Endothelial cell (in vitro differentiated cells): ENCODE results near the gene RACK1. TPM values are rescaled to one million over a fixed set of nuclear protein-coding genes. Genes with fewer than 3 reads are reported as not detected.
A peak's percentile ranks its signal among the peaks of the same experiment; 100 is the strongest.

Source experiments
- DNase-seq: peaks from one replicate; pipeline ENCODE4 v3.0.0; 2021; ENCODE audit warnings: low spot score
- H3K27ac Mint-ChIP-seq: one replicate; pipeline ENCODE4 v1.8.0; 2021; ENCODE audit warnings: mixed read lengths, inconsistent platforms; ENCODE audit not compliant: unreplicated experiment
- H3K27me3 Mint-ChIP-seq: one replicate; pipeline ENCODE4 v1.8.0; 2021; ENCODE audit warnings: mild to moderate bottlenecking, moderate library complexity, mixed read lengths, inconsistent platforms; ENCODE audit not compliant: unreplicated experiment
- H3K36me3 Mint-ChIP-seq: one replicate; pipeline ENCODE4 v1.8.0; 2021; ENCODE audit warnings: mild to moderate bottlenecking, low read depth, mixed read lengths, inconsistent platforms; ENCODE audit not compliant: unreplicated experiment
- H3K4me1 Mint-ChIP-seq: one replicate; pipeline ENCODE4 v1.8.0; 2021; ENCODE audit warnings: mild to moderate bottlenecking, mixed read lengths, inconsistent platforms; ENCODE audit not compliant: unreplicated experiment
- H3K4me3 Mint-ChIP-seq: one replicate; pipeline ENCODE4 v1.8.0; 2021; ENCODE audit warnings: mild to moderate bottlenecking, mixed read lengths, inconsistent platforms; ENCODE audit not compliant: unreplicated experiment
- H3K9me3 Mint-ChIP-seq: one replicate; pipeline ENCODE4 v1.8.0; 2021; ENCODE audit warnings: mixed read lengths, inconsistent platforms; ENCODE audit not compliant: unreplicated experiment
- total RNA-seq: library from RNA; stranded (reverse); fragmentation: NEBNext Ultra II Directional; extraction: Animal tissue kit (Norgen Biotek cat#: 25700); gene quantifications from one replicate; pipeline ENCODE4 v1.2.1, GENCODE V29; 2021; ENCODE audit not compliant: unreplicated experiment
- TF ChIP-seq, protein P1 (sequence below): fragments of 200-600 bp; sonication (generic); IDR thresholded peaks from one replicate; pipeline ENCODE4 v1.5.0; 2021; ENCODE audit warnings: antibody characterized with exemption; ENCODE audit not compliant: unreplicated experiment

Gene RACK1
- total RNA-seq, 1 donor from 2014 or later: 2,232 TPM

DNA sequence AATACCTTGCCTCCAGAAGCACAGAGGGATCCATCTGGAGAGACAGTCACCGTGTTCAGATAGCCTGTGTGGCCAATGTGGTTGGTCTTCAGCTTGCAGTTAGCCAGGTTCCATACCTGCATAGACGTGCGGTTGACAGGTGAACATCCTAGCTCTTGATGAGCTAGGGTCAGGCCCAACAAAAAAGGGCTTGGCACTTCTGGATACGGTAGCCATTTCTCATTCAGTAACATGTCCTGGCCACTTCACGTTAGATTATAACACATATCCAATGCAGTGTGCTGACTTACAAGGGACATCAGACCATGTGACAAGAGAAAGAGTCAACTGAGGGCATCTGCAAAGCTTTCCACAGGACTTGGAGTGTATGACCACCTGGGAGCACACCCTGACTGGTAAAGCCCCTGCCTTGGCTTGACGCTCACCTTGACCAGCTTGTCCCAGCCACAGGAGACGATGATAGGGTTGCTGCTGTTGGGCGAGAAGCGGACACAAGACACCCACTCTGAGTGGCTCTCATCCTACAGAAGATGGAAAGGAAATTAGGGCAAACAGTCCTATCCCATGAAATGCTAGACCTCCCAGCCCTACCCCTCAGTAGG is 4.5 kb downstream of the RACK1 start:
- Mint-ChIP-seq H3K36me3 (peaks cover 55% of the 10 kb centered on the region), H3K27ac (no peak overlapping the region), H3K9me3 (no peaks in the 10 kb centered on the region), H3K4me1 (peaks cover 21% of the 10 kb centered on the region), H3K4me3 (peak overlapping the region; percentile 63), H3K27me3 (peaks cover 13% of the 10 kb centered on the region)
- no peak for DNase-seq
- TF ChIP-seq, protein P1, sequence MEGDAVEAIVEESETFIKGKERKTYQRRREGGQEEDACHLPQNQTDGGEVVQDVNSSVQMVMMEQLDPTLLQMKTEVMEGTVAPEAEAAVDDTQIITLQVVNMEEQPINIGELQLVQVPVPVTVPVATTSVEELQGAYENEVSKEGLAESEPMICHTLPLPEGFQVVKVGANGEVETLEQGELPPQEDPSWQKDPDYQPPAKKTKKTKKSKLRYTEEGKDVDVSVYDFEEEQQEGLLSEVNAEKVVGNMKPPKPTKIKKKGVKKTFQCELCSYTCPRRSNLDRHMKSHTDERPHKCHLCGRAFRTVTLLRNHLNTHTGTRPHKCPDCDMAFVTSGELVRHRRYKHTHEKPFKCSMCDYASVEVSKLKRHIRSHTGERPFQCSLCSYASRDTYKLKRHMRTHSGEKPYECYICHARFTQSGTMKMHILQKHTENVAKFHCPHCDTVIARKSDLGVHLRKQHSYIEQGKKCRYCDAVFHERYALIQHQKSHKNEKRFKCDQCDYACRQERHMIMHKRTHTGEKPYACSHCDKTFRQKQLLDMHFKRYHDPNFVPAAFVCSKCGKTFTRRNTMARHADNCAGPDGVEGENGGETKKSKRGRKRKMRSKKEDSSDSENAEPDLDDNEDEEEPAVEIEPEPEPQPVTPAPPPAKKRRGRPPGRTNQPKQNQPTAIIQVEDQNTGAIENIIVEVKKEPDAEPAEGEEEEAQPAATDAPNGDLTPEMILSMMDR: no peak

DNA sequence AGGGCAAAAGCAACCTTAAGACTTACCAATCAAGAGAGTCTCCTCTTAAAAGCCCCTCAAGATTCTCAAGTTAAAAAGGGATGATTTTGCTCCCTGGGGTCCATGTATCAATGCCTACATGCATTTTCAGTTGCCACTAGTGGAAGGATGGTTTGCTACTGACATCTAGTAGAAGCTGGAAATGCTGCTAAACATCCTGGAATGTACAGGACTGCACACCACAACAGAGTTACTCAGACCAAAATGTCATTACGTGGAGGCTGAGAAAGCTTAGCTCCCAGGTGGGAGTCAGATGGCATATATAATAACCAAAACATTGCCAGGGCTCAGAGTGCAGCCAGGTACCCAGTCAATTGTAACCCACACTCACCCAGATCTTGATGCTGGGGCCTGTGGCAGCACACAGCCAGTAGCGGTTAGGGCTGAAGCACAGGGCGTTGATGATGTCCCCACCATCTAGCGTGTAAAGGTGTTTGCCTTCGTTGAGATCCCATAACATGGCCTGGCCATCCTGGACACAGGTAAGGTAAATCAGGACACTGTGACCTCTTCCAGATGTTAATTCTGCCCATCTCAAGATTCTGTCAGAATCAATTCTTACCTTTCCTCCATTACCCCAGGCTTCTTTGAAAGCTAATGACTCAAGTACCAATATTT is 5.8 kb downstream of the RACK1 start:
- H3K4me3 Mint-ChIP-seq: peak overlapping the region; percentile 57
- peaks cover 13% of the 10 kb centered on the region for H3K27me3 Mint-ChIP-seq
- H3K9me3 Mint-ChIP-seq: no peaks in the 10 kb centered on the region
- TF ChIP-seq, protein P1: no peak
- peaks cover 56% of the 10 kb centered on the region for H3K36me3 Mint-ChIP-seq
- no peak for DNase-seq
- H3K27ac Mint-ChIP-seq: no peak overlapping the region
- H3K4me1 Mint-ChIP-seq: peaks cover 18% of the 10 kb centered on the region

DNA sequence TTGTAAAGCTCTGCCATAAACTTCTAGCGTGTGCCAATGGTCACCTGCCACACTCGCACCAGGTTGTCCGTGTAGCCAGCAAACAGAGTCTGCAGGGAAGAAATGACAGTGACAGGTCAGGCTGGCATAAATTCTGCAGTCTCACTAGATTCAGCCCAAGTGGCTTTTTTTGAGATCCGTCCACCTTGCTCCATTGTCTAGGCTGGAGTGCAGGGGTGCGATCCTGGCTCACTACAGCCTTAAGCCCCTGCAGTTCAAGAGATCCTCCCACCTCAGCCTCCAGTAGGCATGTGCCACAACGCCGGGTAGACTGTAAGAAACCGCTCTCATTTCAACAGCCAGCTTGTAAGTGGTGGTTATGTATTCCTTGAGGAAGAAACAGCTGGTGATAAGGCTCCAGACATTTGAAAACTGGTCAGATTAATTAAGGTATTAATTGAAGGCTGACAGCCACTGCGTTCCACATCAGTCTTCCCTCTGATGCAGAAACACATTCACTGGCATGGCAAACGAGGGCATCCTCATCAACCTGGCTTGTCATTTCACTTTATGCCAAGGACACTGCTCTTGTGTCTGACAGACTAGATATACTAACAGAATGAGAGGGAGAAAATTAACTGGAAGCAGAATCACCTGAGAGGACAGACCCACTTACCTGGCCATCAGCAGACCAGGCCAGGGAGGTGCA is 6.6 kb downstream of the RACK1 start:
- Mint-ChIP-seq H3K27ac (no peak overlapping the region), H3K27me3 (peaks cover 11% of the 10 kb centered on the region), H3K36me3 (peaks cover 55% of the 10 kb centered on the region), H3K4me3 (peak overlapping the region; percentile 76), H3K4me1 (peaks cover 10% of the 10 kb centered on the region), H3K9me3 (no peaks in the 10 kb centered on the region)
- no peak for DNase-seq
- TF ChIP-seq, protein P1: no peak

DNA sequence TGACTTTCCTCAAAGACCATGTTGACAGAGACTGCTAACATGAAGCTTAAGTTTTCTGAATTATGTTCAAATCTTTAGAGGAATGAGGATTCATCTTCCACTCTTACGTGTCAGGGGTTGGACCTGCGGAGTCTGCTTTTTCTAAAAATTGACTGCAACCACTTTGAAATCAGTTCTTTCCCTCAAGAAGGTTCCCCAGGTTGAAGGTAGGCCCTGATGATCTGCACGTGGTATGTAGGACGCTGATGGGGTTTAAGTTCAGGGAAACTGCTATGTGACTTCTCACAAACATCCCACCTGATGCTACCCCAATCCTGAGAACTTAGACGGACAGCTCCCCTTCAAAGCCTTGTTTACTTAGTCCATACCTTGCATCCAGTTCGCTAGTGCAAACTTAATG is 7.2 kb downstream of the RACK1 start:
- Mint-ChIP-seq H3K27me3 (peaks cover 11% of the 10 kb centered on the region), H3K27ac (no peak overlapping the region), H3K4me3 (peak overlapping the region; percentile 76), H3K9me3 (no peaks in the 10 kb centered on the region), H3K4me1 (peaks cover 4% of the 10 kb centered on the region), H3K36me3 (peaks cover 54% of the 10 kb centered on the region)
- DNase-seq: no peak
- TF ChIP-seq, protein P1: no peak
